ENCODE measurements around the gene RNF214.

The RNF214 gene

GRCh38 chr11:117187799-117188481, 44.5 kb upstream of the RNF214 start:
- Histone ChIP-seq H3K27ac (peak overlapping the region in 1 of 2 donors; percentile 35), H3K4me3 (no peak overlapping the region)
- DNase-seq (ENCODE audit: low spot score) = peak; percentile 73
- no peak for TF ChIP-seq CTCF (IDR thresholded peaks at IDR 0.05)

GRCh38 chr11:117188620-117189081, 43.8 kb upstream of the RNF214 start:
- TF ChIP-seq CTCF (IDR thresholded peaks at IDR 0.05) = no peak
- H3K4me3 ChIP-seq = no peak overlapping the region
- peak overlapping the region in 1 of 2 donors; percentile 54 for H3K27ac ChIP-seq
- DNase-seq (ENCODE audit: low spot score) = peak; percentile 73

- TF ChIP-seq CTCF (IDR thresholded peaks at IDR 0.05) = no peak
- DNase-seq (ENCODE audit: low spot score) = peak; percentile 64
- Histone ChIP-seq H3K4me3 (no peak overlapping the region), H3K27ac (peak overlapping the region in 1 of 2 donors; percentile 56)
Observed at GRCh38 chr11:117189191-117189940, 43.1 kb upstream of the RNF214 start.

GRCh38 chr11:117189941-117190544, 42.4 kb upstream of the RNF214 start:
- peak overlapping the region in 1 of 2 donors; percentile 56 for H3K27ac ChIP-seq
- H3K4me3 ChIP-seq = no peak overlapping the region
- no peak for TF ChIP-seq CTCF (IDR thresholded peaks at IDR 0.05)
- DNase-seq (ENCODE audit: low spot score) = peak; percentile 61

GRCh38 chr11:117191680-117192400, 40.6 kb upstream of the RNF214 start:
- peak; percentile 47 for DNase-seq (ENCODE audit: low spot score)
- no peak for TF ChIP-seq CTCF (IDR thresholded peaks at IDR 0.05)
- Histone ChIP-seq H3K27ac (no peak overlapping the region), H3K4me3 (no peak overlapping the region)

- no peak for DNase-seq (ENCODE audit: low spot score)
- no peak for TF ChIP-seq CTCF (IDR thresholded peaks at IDR 0.05)
- Histone ChIP-seq H3K4me3 (no peak overlapping the region), H3K27ac (no peak overlapping the region)
Observed at GRCh38 chr11:117192401-117192875, 40.0 kb upstream of the RNF214 start.
